Hematopoietic multipotent progenitor cell (in vitro differentiated cells): ENCODE measurements around the gene AMER3. TPM values are rescaled to one million over a fixed set of nuclear protein-coding genes. Genes with fewer than 3 reads are reported as not detected.

ENCODE experiments used
- DNase-seq, 3 donors: peaks; one replicate each; pipeline ENCODE4 v3.0.0-alpha.2; 2011 to 2015; ENCODE audit warnings: low read depth in 2 of 3, low spot score in 2 of 3
- total RNA-seq: library from RNA; depleted of rRNA; stranded (reverse); fragments of >200 nt; gene quantifications from one replicate; pipeline ENCODE4 v1.2.3, GENCODE V29; 2012

AMER3 gene
- total RNA-seq, 1 donor = under 0.01 TPM

- no peak for DNase-seq
Measured at GRCh38 chr2:130814931-130815680, 59.8 kb downstream of the AMER3 start.

Other genes starting within 250 kb of the AMER3 start
- gene POTEI, start 246.2 kb upstream of the AMER3 start, total RNA-seq = not detected
- gene CFC1B, start 234.3 kb upstream of the AMER3 start, total RNA-seq = not detected
- not detected for gene CFC1, start 156.0 kb upstream of the AMER3 start, total RNA-seq
- gene POTEJ, start 144.1 kb upstream of the AMER3 start, total RNA-seq = under 0.01 TPM
- gene GPR148, start 26.5 kb upstream of the AMER3 start, total RNA-seq = not detected
- under 0.01 TPM for gene ARHGEF4, start 81.4 kb downstream of the AMER3 start, total RNA-seq